ENCODE results near the gene CCDC183. TPM values are rescaled to one million over a fixed set of nuclear protein-coding genes. Genes with fewer than 3 reads are reported as not detected.

Gene CCDC183
- total RNA-seq, 1 donor from 2014 or later = not detected

- Mint-ChIP-seq H3K4me1 (peaks cover 27% of the 10 kb centered on the region), H3K36me3 (ENCODE audit: low read depth) (no peaks in the 10 kb centered on the region), H3K9me3 (no peaks in the 10 kb centered on the region), H3K27ac (peak within 1 kb of the TSS; percentile 93), H3K27me3 (peaks cover 6% of the 10 kb centered on the region), H3K4me3 (peak within 1 kb of the TSS; percentile 95)
- peak; percentile 94 for ATAC-seq (ENCODE audit: low read depth)
- intact Hi-C loops (cut with micrococcal nuclease) = loop anchor here (1.0 to 10.0 kb wide), 7 partner anchors 17 to 316 kb away; partner anchors contain the start of genes EDF1, FBXW5, PAXX and RABL6
- ChIA-PET POLR2A (interaction anchor here (0.7 to 2.2 kb wide), 8 partner anchors 15 to 186 kb away, joined by 3 to 7 read pairs (median 4); partner anchors contain the start of genes EDF1, PAXX and TRAF2), CTCF (no interaction called here)
- TF ChIP-seq CTCF (IDR thresholded peaks at IDR 0.05) = no peak
- DNase-seq = peak; percentile 94
These were observed 53.2 kb downstream of the CCDC183 start, which contains the start of gene PHPT1 for GRCh38 chr9:136849038-136849959. TSS of gene PHPT1 (plus strand) at chr9:136849409. CDS start at chr9:136849431, 22 bp downstream.

- Mint-ChIP-seq H3K9me3 (no peaks in the 10 kb centered on the region), H3K36me3 (ENCODE audit: low read depth) (no peaks in the 10 kb centered on the region), H3K27me3 (peaks cover 6% of the 10 kb centered on the region), H3K27ac (no peak overlapping the region), H3K4me1 (peaks cover 26% of the 10 kb centered on the region), H3K4me3 (peak overlapping the region; percentile 95)
- ATAC-seq (ENCODE audit: low read depth) (no peak), DNase-seq (no peak)
- CTCF ChIA-PET = no interaction called here
- POLR2A ChIA-PET = interaction anchor here (0.8 to 1.2 kb wide), 2 partner anchors 33 to 36 kb away, joined by 3 read pairs; partner anchors contain the start of gene TRAF2
- intact Hi-C loops (cut with micrococcal nuclease) = loop anchor here (1.0 to 10.0 kb wide), 7 partner anchors 16 to 315 kb away; partner anchors contain the start of genes EDF1, FBXW5, PAXX and RABL6
- TF ChIP-seq CTCF (IDR thresholded peaks at IDR 0.05) = no peak
These were observed 54.1 kb downstream of the CCDC183 start for GRCh38 chr9:136849960-136850865.

GRCh38 chr9:136850866-136851775, 55.0 kb downstream of the CCDC183 start:
- H3K27me3 Mint-ChIP-seq = peaks cover 6% of the 10 kb centered on the region
- intact Hi-C loops (cut with micrococcal nuclease) = no loop called here

More at GRCh38 chr9:136850866-136851775, 55.0 kb downstream of the CCDC183 start:
- POLR2A ChIA-PET = interaction anchor here (1.2 kb wide), 1 partner anchor 32 kb away, joined by 3 read pairs; no protein-coding TSS in a partner anchor
- no peak for TF ChIP-seq CTCF (IDR thresholded peaks at IDR 0.05)
- Mint-ChIP-seq H3K4me3 (no peak overlapping the region), H3K36me3 (ENCODE audit: low read depth) (no peaks in the 10 kb centered on the region), H3K4me1 (peaks cover 25% of the 10 kb centered on the region), H3K27ac (no peak overlapping the region), H3K9me3 (no peaks in the 10 kb centered on the region)
- CTCF ChIA-PET = no interaction called here
- DNase-seq = no peak
- ATAC-seq (ENCODE audit: low read depth) = no peak
